HepG2 (cell line): ENCODE measurements around the gene ELOVL6. TPM values are rescaled to one million over a fixed set of nuclear protein-coding genes. Genes with fewer than 3 reads are reported as not detected.

ENCODE experiments used
- ARID2 ChIP-seq: sonication (generic); formaldehyde crosslinking; IDR thresholded peaks from 2 replicates; pipeline ENCODE4 v1.8.1; 2022; ENCODE audit warnings: mild to moderate bottlenecking, missing genetic modification reagents, borderline replicate concordance
- BRCA1 ChIP-seq: sonication (generic); formaldehyde crosslinking; IDR thresholded peaks from 2 replicates; pipeline ENCODE4 v1.4.0; 2020; ENCODE audit warnings: missing genetic modification reagents
- CENPT ChIP-seq: sonication (generic); formaldehyde crosslinking; IDR thresholded peaks from 2 replicates; pipeline ENCODE4 v1.8.0; 2022; ENCODE audit warnings: low read depth, mild to moderate bottlenecking, moderate library complexity, missing genetic modification reagents
- CREB1 ChIP-seq, 2 experiments: fragments of 450-650 bp in 1 of 2; IDR thresholded peaks; 2 replicates each; pipeline ENCODE4 v1.6.1; 2016 to 2017; ENCODE audit warnings: control low read depth in 1 of 2, mild to moderate bottlenecking in 1 of 2, missing compliant biosample characterization in 1 of 2, missing genetic modification characterization in 1 of 2
- ETV6 ChIP-seq: sonication (generic); formaldehyde crosslinking; conservative IDR thresholded peaks from 2 replicates; pipeline ENCODE4 v1.4.0; 2020; ENCODE audit warnings: missing genetic modification reagents
- FOSL1 ChIP-seq: sonication (generic); formaldehyde crosslinking; IDR thresholded peaks from 2 replicates; pipeline ENCODE4 v1.9.0; 2021; ENCODE audit warnings: missing genetic modification reagents, borderline replicate concordance
- GATAD1 ChIP-seq: IDR thresholded peaks from 2 replicates; pipeline ENCODE4 v1.6.1; 2016; ENCODE audit warnings: missing genetic modification reagents, missing compliant biosample characterization
- HNF4A ChIP-seq: sonication (generic); formaldehyde crosslinking; IDR thresholded peaks from 2 replicates; pipeline ENCODE4 v1.4.0; 2020; ENCODE audit warnings: missing genetic modification reagents
- HNRNPH1 ChIP-seq: fragments of 200-400 bp; formaldehyde crosslinking; optimal IDR thresholded peaks from 2 replicates; pipeline ENCODE3; 2017; ENCODE audit warnings: mild to moderate bottlenecking, low read depth, low read length
- MBNL3 ChIP-seq: fragments of 250-450 bp; sonication (Bioruptor Pico); conservative IDR thresholded peaks from 2 replicates; pipeline ENCODE4 v1.8.0; 2022; ENCODE audit warnings: mild to moderate bottlenecking, inconsistent platforms
- MIXL1 ChIP-seq: IDR thresholded peaks from 2 replicates; pipeline ENCODE4 v1.6.1; 2016
- MXD4 ChIP-seq: IDR thresholded peaks from 2 replicates; pipeline ENCODE4 v1.6.1; 2016; ENCODE audit warnings: mild to moderate bottlenecking, missing biosample characterization, missing genetic modification reagents
- RBAK ChIP-seq: sonication (generic); formaldehyde crosslinking; IDR thresholded peaks from 2 replicates; pipeline ENCODE4 v1.5.1; 2020; ENCODE audit warnings: mild to moderate bottlenecking, missing genetic modification reagents
- ZBTB1 ChIP-seq: sonication (generic); formaldehyde crosslinking; IDR thresholded peaks from 2 replicates; pipeline ENCODE4 v1.4.0; 2020; ENCODE audit warnings: missing genetic modification reagents, borderline replicate concordance
- ZNF430 ChIP-seq: sonication (generic); formaldehyde crosslinking; IDR thresholded peaks from 2 replicates; pipeline ENCODE4 v1.9.0; 2021; ENCODE audit warnings: mild to moderate bottlenecking, missing genetic modification reagents
- ZNF484 ChIP-seq: sonication (generic); formaldehyde crosslinking; IDR thresholded peaks from 2 replicates; pipeline ENCODE4 v1.5.1; 2020; ENCODE audit warnings: mild to moderate bottlenecking, low read depth, missing genetic modification reagents, borderline replicate concordance
- ZNF556 ChIP-seq: sonication (generic); formaldehyde crosslinking; IDR thresholded peaks from 2 replicates; pipeline ENCODE4 v1.4.0; 2020; ENCODE audit warnings: mild to moderate bottlenecking, missing genetic modification reagents, borderline replicate concordance
- ZNF761 ChIP-seq: sonication (generic); formaldehyde crosslinking; conservative IDR thresholded peaks from 2 replicates; pipeline ENCODE4 v1.4.0; 2020; ENCODE audit warnings: mild to moderate bottlenecking, missing genetic modification reagents
- ZNF883 ChIP-seq: sonication (generic); formaldehyde crosslinking; IDR thresholded peaks from 2 replicates; pipeline ENCODE4 v1.5.1; 2020; ENCODE audit warnings: mild to moderate bottlenecking, missing genetic modification reagents; ENCODE audit errors: not compliant biosample characterization
- polyA plus RNA-seq, 8 experiments: library from polyadenylated mRNA; depleted of rRNA in 3 of 8; stranded (reverse) in 7 of 8; unstranded in 1 of 8; fragments of >200 nt; fragmentation: Illumina TruSeq in 4 of 8; extraction: Trizol in 4 of 8; gene quantifications; 2 replicates each; pipeline versions ENCODE4 v1.2.1 to v1.2.3, GENCODE V29; 2011 to 2016; ENCODE audit warnings: low read depth in 4 of 8, missing spikeins in 1 of 8, mixed read lengths in 1 of 8; ENCODE audit not compliant: insufficient read depth in 1 of 8
- total RNA-seq, 5 experiments: library from RNA; depleted of rRNA; stranded (reverse); fragments of >200 nt; fragmentation: Illumina TruSeq; extraction: Trizol; gene quantifications; 2 replicates each; pipeline ENCODE4 v1.2.3, GENCODE V29; 2016; ENCODE audit warnings: low read depth in 1 of 5
- TF ChIP-seq, protein P1 (sequence below): sonication (generic); formaldehyde crosslinking; IDR thresholded peaks from 2 replicates; pipeline ENCODE4 v1.8.1; 2023; ENCODE audit warnings: mild to moderate bottlenecking, missing genetic modification reagents, borderline replicate concordance
- TF ChIP-seq, protein P2 (sequence below): sonication (generic); formaldehyde crosslinking; IDR thresholded peaks from 2 replicates; pipeline ENCODE4 v1.5.0; 2020; ENCODE audit warnings: missing genetic modification reagents
- TF ChIP-seq, protein P3 (sequence below): sonication (generic); formaldehyde crosslinking; IDR thresholded peaks from 2 replicates; pipeline ENCODE4 v1.4.0; 2020; ENCODE audit warnings: missing genetic modification reagents
- TF ChIP-seq, protein P4 (sequence below): sonication (generic); formaldehyde crosslinking; IDR thresholded peaks from 2 replicates; pipeline ENCODE4 v1.8.1; 2023; ENCODE audit warnings: missing genetic modification reagents, inconsistent platforms, borderline replicate concordance
- TF ChIP-seq, protein P5 (sequence below): sonication (generic); IDR thresholded peaks from 2 replicates; pipeline ENCODE4 v1.6.1; 2016; ENCODE audit warnings: low read depth, borderline replicate concordance

Gene ELOVL6
- total and polyA plus RNA-seq, 2 of the 13 experiments (the other 11 are each of a cell fraction or from before 2014, with no cell fraction given) = 14.1 to 23.2 TPM

DNA sequence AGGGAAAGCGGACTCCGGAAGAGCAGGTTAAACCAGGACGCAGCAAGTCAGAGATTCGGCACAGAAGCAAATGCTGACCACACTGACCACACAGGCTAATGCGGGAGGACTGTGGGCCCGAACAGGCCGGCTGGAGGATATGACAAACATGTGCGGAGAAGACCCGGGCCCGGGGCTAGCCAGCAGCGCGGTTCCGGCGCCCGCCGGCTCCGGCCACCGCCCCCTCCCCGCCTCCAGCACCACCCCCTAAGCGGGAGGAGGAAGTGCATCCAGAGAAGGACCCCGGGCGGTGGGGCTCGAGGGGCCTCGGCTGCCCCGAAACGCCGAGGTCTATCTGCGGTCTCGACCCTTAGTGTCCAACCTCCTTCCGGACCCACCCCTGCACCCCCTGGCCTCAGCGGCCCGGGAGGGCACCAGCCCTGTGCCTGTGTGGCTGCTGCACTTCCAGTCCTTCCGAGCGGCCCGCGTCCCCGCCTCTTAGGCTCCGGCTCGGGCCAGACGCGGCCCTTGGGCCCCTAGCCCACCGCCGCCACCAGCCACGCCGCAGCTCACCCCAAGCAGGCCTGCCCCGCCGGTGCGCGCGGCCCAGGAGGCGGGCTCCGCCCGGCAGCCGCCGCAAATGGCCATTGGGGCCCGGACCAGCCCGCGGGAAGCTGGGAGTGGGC is 2.1 kb downstream of the ELOVL6 start (continued):
- TF ChIP-seq HNF4A (CRISPR knock-in tag) (no peak), CREB1 (IDR thresholded peaks at IDR 0.05) (no peak), CREB1 (CRISPR knock-in tag; IDR thresholded peaks at IDR 0.05) (no peak), ZNF484 (CRISPR knock-in tag) (no peak), MXD4 (peak; percentile 54), ZNF761 (CRISPR knock-in tag) (peak; percentile 82; the same call in 1 of the 2 replicates), RBAK (CRISPR knock-in tag) (no peak), CENPT (CRISPR knock-in tag) (no peak), MIXL1 (CRISPR knock-in tag) (no peak), BRCA1 (no peak), HNRNPH1 (no peak), ZBTB1 (no peak), MBNL3 (CRISPR knock-in tag) (no peak), FOSL1 (no peak), GATAD1 (no peak), ARID2 (CRISPR knock-in tag) (no peak), ZNF883 (CRISPR knock-in tag) (no peak), ZNF430 (no peak), ZNF556 (peak; percentile 72; the same call in 1 of the 2 replicates), ETV6 (CRISPR knock-in tag) (no peak)
- TF ChIP-seq, protein P1, sequence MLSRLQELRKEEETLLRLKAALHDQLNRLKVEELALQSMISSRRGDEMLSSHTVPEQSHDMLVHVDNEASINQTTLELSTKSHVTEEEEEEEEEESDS (CRISPR knock-in tag) = no peak
- TF ChIP-seq, protein P2, sequence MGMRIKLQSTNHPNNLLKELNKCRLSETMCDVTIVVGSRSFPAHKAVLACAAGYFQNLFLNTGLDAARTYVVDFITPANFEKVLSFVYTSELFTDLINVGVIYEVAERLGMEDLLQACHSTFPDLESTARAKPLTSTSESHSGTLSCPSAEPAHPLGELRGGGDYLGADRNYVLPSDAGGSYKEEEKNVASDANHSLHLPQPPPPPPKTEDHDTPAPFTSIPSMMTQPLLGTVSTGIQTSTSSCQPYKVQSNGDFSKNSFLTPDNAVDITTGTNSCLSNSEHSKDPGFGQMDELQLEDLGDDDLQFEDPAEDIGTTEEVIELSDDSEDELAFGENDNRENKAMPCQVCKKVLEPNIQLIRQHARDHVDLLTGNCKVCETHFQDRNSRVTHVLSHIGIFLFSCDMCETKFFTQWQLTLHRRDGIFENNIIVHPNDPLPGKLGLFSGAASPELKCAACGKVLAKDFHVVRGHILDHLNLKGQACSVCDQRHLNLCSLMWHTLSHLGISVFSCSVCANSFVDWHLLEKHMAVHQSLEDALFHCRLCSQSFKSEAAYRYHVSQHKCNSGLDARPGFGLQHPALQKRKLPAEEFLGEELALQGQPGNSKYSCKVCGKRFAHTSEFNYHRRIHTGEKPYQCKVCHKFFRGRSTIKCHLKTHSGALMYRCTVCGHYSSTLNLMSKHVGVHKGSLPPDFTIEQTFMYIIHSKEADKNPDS (CRISPR knock-in tag) = 0 out of 2 replicates have a peak, but pooled peaks have one; percentile 10
- TF ChIP-seq, protein P3, sequence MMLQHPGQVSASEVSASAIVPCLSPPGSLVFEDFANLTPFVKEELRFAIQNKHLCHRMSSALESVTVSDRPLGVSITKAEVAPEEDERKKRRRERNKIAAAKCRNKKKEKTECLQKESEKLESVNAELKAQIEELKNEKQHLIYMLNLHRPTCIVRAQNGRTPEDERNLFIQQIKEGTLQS (CRISPR knock-in tag) = no peak
- TF ChIP-seq, protein P4, sequence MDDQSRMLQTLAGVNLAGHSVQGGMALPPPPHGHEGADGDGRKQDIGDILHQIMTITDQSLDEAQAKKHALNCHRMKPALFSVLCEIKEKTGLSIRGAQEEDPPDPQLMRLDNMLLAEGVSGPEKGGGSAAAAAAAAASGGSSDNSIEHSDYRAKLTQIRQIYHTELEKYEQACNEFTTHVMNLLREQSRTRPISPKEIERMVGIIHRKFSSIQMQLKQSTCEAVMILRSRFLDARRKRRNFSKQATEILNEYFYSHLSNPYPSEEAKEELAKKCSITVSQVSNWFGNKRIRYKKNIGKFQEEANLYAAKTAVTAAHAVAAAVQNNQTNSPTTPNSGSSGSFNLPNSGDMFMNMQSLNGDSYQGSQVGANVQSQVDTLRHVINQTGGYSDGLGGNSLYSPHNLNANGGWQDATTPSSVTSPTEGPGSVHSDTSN (CRISPR knock-in tag) = no peak
- TF ChIP-seq, protein P5, sequence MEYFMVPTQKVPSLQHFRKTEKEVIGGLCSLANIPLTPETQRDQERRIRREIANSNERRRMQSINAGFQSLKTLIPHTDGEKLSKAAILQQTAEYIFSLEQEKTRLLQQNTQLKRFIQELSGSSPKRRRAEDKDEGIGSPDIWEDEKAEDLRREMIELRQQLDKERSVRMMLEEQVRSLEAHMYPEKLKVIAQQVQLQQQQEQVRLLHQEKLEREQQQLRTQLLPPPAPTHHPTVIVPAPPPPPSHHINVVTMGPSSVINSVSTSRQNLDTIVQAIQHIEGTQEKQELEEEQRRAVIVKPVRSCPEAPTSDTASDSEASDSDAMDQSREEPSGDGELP = no peak
